Nephron (organoid): ENCODE measurements around the gene METTL6.
"Not testable (repeated sequence)": the region's sequence is repeated elsewhere in the genome, so short reads cannot be mapped to it uniquely, and the experiment has no call there.

ENCODE experiments used
- H3K27ac Mint-ChIP-seq, 3 experiments: 2 replicates each; pipeline ENCODE4 v1.8.0; 2020; ENCODE audit warnings: mixed read lengths in 3 of 3, mild to moderate bottlenecking in 2 of 3, moderate library complexity in 1 of 3
- H3K27me3 Mint-ChIP-seq: 2 replicates; pipeline ENCODE4 v1.8.0; 2021; ENCODE audit warnings: low read depth, mild to moderate bottlenecking, moderate library complexity, mixed read lengths
- H3K36me3 Mint-ChIP-seq: 2 replicates; pipeline ENCODE4 v1.8.0; 2020; ENCODE audit warnings: low read depth, mixed read lengths
- H3K4me1 Mint-ChIP-seq: 2 replicates; pipeline ENCODE4 v1.8.0; 2020; ENCODE audit warnings: mixed read lengths
- H3K4me3 Mint-ChIP-seq, 3 experiments: 2 replicates each; pipeline ENCODE4 v1.8.0; 2020; ENCODE audit warnings: mild to moderate bottlenecking in 3 of 3, mixed read lengths in 3 of 3, moderate library complexity in 2 of 3
- H3K9me3 Mint-ChIP-seq: 2 replicates; pipeline ENCODE4 v1.8.0; 2020; ENCODE audit warnings: mixed read lengths
- CTCF ChIP-seq, 3 experiments: fragments of 200-600 bp; sonication (generic); IDR thresholded peaks; one replicate each; pipeline ENCODE4 v1.5.0; 2021; ENCODE audit warnings: antibody characterized with exemption in 3 of 3; ENCODE audit not compliant: unreplicated experiment in 3 of 3

The METTL6 gene

DNA sequence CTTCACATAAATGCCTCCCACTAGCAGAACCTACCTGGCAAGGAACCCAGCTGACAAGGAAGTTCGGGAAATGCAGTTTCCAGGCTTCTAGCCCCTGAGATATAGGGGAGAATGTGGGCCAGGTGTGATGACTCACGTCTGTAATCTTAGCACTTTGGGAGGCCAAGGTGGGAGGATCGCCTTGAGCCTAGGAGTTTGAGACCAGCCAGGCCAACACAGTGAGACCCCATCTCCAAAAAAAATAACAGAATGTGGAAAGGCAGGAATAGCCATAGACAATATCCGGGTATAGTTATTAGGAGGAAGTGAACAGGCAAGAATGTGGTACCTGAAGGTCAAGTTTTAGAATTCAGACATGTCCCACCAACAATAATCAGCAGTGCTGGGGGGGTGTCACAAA, 54.4 kb downstream of the METTL6 start:
- TF ChIP-seq CTCF (IDR thresholded peaks at IDR 0.05; ENCODE audit: unreplicated experiment in 3 of 3): no peak
- Mint-ChIP-seq H3K4me3 (no peak overlapping the region), H3K27me3 (peaks cover 3% of the 10 kb centered on the region), H3K9me3 (peaks cover 3% of the 10 kb centered on the region), H3K36me3 (no peaks in the 10 kb centered on the region), H3K4me1 (peaks cover 2% of the 10 kb centered on the region), H3K27ac (no peak overlapping the region)

DNA sequence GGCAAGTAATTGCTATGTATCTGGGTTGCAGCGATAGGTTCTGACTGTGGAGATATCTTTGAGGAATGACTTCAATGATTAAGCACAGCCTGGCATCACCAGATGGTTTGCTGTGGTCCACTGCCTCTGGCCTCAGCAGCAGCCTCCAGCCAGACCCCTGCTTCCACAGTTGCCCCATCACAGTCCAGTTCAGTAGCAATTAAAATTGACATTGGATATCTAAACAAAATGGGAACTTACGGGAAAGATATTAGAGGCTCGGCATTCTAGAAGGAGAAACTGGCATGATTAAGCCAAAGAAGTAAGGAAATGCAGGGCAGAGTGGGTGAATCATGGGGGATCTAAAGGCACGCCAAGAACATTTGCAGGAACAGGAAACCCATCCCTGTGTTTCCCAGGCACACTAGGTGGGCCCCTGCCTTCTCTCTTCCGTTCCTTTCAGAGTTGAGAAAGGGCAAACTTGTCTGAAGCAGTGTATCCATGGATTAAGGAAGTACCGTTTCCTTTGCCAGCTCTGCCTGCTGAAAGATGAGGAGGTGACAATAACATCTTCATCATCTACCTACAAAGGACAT, 58.7 kb downstream of the METTL6 start:
- H3K4me1 Mint-ChIP-seq: peaks cover 16% of the 10 kb centered on the region

DNA sequence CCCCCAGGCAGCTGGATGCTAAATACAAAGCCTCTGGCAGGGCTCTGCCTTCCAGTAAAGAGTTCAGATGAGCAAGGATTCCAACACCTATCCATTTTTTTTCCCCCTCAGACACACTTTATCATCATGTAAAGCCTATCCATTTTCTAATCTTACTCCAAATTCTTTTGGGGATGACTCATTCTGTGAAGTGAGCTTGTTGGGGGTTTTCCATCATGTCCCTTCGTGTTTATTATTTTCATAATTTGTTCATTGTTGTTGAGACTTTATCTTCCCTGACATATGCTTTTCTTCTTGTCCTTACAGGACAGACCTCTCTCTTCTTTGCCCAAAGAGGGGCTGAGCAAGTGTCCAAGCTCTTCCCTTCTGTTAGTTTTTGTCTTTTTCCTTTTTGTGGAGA, 60.3 kb downstream of the METTL6 start:
- Mint-ChIP-seq H3K9me3 (peaks cover 9% of the 10 kb centered on the region), H3K4me1 (peaks cover 25% of the 10 kb centered on the region), H3K4me3 (no peak overlapping the region), H3K27me3 (peaks cover 8% of the 10 kb centered on the region), H3K36me3 (no peaks in the 10 kb centered on the region), H3K27ac (no peak overlapping the region)
- TF ChIP-seq CTCF (IDR thresholded peaks at IDR 0.05; ENCODE audit: unreplicated experiment in 3 of 3): no peak

More for the DNA sequence above, 58.7 kb downstream of the METTL6 start:
- no peak for TF ChIP-seq CTCF (IDR thresholded peaks at IDR 0.05; ENCODE audit: unreplicated experiment in 3 of 3)
- Mint-ChIP-seq H3K27me3 (peaks cover 12% of the 10 kb centered on the region), H3K4me3 (no peak overlapping the region), H3K9me3 (peaks cover 9% of the 10 kb centered on the region), H3K36me3 (no peaks in the 10 kb centered on the region), H3K27ac (no peak overlapping the region)

DNA sequence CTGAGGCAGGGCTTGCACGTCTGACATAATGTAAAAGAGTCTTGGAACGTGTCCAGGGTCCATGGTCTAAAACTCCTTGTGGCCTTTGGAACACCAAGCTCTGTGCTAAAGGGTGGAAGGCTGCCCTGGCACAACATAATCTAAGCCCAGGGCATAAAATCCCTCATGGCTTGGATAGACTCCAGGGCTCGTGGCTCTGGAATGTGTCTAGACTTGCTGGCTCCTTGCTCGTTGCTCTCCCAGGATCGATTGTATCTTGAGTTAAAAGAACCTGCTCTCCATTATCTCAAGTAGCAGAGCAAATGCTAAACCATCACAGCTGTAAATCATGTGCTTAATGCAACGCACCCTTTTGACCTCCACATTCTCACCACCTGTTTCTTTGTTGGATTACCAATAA, 63.3 kb downstream of the METTL6 start:
- Mint-ChIP-seq H3K27ac (peak overlapping the region; percentile 27 to 74 (median 35)), H3K4me1 (peaks cover 43% of the 10 kb centered on the region)
- H3K36me3 Mint-ChIP-seq, H3K4me3 Mint-ChIP-seq, H3K27me3 Mint-ChIP-seq, H3K9me3 Mint-ChIP-seq: not testable (repeated sequence)

GRCh38 chr3:15361494-15362214, 65.7 kb downstream of the METTL6 start:
- Mint-ChIP-seq H3K9me3 (peaks cover 5% of the 10 kb centered on the region), H3K4me3 (no peak overlapping the region), H3K36me3 (no peaks in the 10 kb centered on the region), H3K27ac (peak overlapping the region; percentile 30 to 87 (median 75)), H3K4me1 (peaks cover 38% of the 10 kb centered on the region), H3K27me3 (peaks cover 4% of the 10 kb centered on the region)
- TF ChIP-seq CTCF (IDR thresholded peaks at IDR 0.05; ENCODE audit: unreplicated experiment in 3 of 3): no peak

GRCh38 chr3:15360788-15361493, 66.4 kb downstream of the METTL6 start:
- peaks cover 3% of the 10 kb centered on the region for H3K27me3 Mint-ChIP-seq
- TF ChIP-seq CTCF (IDR thresholded peaks at IDR 0.05; ENCODE audit: unreplicated experiment in 3 of 3): no peak
- peaks cover 5% of the 10 kb centered on the region for H3K9me3 Mint-ChIP-seq
- H3K4me1 Mint-ChIP-seq: peaks cover 45% of the 10 kb centered on the region
- H3K27ac Mint-ChIP-seq: peak overlapping the region; percentile 72 to 87 (median 75)
- H3K4me3 Mint-ChIP-seq: no peak overlapping the region
- no peaks in the 10 kb centered on the region for H3K36me3 Mint-ChIP-seq
